NCI-H2227 (cell line): ENCODE results near the gene HSPA14.
"Not testable (repeated sequence)": the region's sequence is repeated elsewhere in the genome, so short reads cannot be mapped to it uniquely, and the experiment has no call there.

ENCODE experiments used
- DNase-seq: peaks from one replicate; lab custom pipeline; 2025; ENCODE audit not compliant: unreplicated experiment; lab: John Stamatoyannopoulos, UW

Gene HSPA14

DNA sequence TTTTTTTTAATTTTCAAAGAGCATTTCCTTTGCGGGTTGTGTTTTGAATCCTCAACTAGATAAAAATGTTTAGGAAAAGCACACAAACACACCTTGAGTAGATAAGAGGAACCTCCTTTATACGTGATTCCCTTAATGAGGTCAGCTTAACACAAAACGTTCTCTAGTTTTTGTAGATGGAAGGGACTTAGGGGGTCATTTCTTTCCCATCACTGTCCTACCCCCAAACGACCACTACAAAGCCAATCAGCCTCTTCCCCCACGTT lies 41.8 kb downstream of the HSPA14 start:
- no peak for DNase-seq

DNA sequence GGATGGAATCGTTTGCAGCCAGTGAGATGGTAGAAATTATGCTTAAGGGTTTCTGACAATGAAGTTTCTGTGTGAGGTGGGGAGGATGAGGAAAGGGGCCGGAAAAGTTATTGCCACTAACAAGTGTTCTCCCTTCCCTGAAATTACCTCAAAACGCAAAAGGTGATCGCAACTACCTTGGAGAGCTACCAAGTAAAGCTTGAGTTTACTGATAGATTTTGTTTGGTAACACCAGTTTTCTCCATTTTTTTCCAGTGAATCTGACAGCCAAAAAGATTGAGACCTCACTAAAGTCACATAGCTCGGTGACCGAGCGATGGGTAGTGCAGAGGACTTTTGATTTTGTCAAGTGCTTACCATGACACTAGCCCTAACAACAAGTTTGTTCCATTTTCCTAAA lies 42.1 kb downstream of the HSPA14 start:
- no peak for DNase-seq

GRCh38 chr10:14884082-14884481 lies 46.0 kb downstream of the HSPA14 start:
- no peak for DNase-seq

GRCh38 chr10:14889318-14889717 lies 51.2 kb downstream of the HSPA14 start:
- peak; percentile 7 for DNase-seq

GRCh38 chr10:14891151-14891550 lies 53.0 kb downstream of the HSPA14 start:
- no peak for DNase-seq

DNA sequence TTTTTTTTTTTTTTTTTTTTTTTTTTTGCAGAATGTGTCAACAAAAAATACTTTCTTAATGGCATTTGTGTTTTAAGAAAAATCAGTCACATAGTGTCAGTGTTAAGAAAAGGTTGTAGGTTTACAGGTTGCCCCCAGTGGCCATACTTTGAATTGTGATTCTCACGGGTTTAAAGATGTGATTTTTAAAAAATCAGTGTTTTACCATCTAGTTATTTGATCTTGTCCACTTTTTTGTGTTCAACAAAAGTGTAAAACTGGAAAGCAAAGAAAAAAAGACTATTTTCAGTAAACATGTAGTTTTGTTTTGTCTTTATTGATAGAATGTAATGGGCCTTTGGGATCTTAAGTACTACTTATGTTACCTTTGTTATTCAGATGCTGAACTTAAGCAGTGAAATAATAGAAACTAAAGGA lies 66.2 kb downstream of the HSPA14 start:
- DNase-seq, result peak; percentile 17

GRCh38 chr10:14904864-14905263 lies 66.8 kb downstream of the HSPA14 start:
- no peak for DNase-seq

DNA sequence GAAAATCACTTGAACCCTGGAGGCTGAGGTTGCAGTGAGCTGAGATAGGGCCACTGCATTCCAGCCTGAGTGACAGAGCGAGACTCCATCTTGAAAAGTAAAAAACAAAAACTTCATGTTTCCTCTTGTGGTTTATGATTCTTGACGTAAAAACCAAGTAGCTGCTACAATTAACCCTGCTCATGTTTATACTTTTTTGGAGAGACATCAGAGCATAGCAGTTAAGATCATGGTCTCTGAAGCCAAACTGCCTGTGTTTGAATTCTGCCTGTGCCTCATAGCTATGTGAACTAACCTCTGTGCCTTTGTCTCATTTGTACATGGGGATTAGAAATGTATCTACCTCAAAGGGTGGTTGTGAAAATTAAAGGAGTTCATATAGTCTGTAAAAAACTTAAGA lies 67.8 kb downstream of the HSPA14 start:
- DNase-seq, result no peak

- no peak for DNase-seq
Measured at GRCh38 chr10:14906765-14907164, 68.7 kb downstream of the HSPA14 start.

GRCh38 chr10:14907591-14907990 lies 69.5 kb downstream of the HSPA14 start:
- DNase-seq, result not testable (repeated sequence)

GRCh38 chr10:14909101-14909500 lies 71.0 kb downstream of the HSPA14 start:
- no peak for DNase-seq

DNA sequence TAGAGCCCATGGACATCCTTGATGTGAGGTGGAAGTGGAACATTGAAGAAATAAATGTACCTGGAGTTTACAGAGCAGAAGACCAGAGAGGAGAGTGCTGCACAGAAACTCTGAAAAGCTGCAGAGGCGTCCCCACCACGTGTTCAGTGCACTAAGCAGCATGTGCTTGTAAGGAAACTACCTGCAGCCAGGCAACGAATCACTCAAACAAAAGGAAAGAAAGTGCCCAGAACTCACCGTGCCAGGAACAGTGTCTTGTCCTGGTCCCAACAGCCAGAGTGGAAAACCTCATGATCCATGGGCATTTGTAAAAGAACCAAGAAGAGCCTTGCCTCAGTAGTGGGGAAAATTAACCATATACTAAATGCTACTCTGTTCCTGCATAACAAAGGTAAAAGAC lies 72.8 kb downstream of the HSPA14 start:
- DNase-seq, result no peak

DNA sequence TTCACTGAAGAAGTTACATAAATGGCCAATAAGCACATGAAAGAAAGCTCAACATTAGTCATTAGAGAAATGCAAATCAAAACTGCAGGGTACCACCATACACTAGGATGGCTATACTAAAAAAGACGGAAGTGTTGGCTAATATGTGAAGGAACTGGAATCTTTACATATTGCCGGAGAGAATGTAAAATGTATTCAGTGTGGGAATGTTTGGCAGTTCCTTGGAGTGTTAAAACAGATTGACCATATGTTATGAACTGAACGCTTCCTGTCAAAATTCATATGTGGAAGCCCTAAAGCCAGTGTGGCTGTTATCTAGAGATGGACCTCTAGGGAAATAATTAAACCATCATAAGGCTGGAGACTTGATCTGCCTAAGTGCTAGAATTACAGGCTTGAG lies 73.7 kb downstream of the HSPA14 start:
- DNase-seq, result no peak

DNA sequence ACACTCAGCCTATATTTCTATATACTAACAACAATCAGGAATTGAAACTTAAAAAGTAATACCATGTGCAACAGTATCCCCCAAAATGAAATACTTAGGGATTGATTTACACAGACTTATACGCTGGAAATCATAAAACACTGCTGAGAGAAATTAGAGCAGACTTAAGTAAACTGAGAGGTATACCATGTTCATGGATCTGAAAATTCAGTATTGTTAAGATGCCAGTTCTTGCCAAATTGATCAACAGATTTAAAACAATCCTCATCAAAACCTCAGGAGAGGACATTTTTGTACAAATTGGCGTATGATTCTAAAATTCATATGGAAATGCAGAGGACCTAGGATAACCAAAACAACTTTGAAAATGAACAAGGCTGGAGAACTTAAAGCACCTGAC lies 78.5 kb downstream of the HSPA14 start:
- DNase-seq, result no peak

- DNase-seq, result no peak
Measured at GRCh38 chr10:14917827-14918226, 79.7 kb downstream of the HSPA14 start.

DNA sequence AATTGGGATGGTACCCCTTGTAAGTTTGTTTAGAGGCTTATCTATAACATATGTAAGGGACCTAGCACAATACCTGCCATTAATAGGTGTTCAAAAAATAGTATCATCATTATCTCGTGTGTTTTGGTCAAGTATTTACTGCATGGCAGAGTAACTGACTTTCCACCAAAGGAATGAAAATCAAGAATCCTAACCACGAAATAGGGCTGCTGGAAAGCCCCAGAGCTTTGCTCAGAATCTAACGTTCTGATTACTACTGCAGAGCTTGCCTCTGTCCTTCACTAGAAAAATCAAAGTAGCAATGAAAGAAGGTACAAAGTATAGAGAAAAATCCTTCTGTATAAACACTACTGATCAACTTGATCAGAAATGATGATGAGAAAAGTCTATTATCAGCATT lies 80.9 kb downstream of the HSPA14 start:
- DNase-seq, result no peak
